ENCODE data around the gene LGR5.
A peak's percentile ranks its signal among the peaks of the same experiment; 100 is the strongest.
"Not testable (repeated sequence)": the region's sequence is repeated elsewhere in the genome, so short reads cannot be mapped to it uniquely, and the experiment has no call there.

The LGR5 gene

DNA sequence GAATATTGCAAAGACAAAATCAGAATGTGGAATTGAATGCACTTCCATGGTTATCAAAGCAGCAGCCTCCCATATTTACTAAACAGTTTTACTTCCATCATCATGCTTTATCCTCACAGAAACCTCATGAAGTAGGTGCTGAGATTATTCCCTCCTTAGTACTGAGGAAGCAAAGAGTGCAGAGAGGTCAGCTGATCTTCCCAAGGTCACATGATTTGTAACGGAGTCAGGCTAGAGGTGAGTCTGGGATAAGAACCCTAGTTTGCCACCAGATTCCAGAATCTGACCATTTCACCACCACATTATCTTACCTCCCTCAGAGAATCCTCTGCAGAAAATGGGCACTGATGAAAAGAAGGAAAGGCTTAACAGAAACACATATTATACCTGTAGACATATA is 102.0 kb downstream of the LGR5 start:
- no peak overlapping the region for H3K4me3 Mint-ChIP-seq
- ATAC-seq: no peak
- H3K27me3 Mint-ChIP-seq: no peaks in the 10 kb centered on the region
- no peaks in the 10 kb centered on the region for H3K9me3 Mint-ChIP-seq
- peaks cover 4% of the 10 kb centered on the region for H3K4me1 Mint-ChIP-seq
- DNase-seq: no peak
- H3K27ac Mint-ChIP-seq: no peak overlapping the region

DNA sequence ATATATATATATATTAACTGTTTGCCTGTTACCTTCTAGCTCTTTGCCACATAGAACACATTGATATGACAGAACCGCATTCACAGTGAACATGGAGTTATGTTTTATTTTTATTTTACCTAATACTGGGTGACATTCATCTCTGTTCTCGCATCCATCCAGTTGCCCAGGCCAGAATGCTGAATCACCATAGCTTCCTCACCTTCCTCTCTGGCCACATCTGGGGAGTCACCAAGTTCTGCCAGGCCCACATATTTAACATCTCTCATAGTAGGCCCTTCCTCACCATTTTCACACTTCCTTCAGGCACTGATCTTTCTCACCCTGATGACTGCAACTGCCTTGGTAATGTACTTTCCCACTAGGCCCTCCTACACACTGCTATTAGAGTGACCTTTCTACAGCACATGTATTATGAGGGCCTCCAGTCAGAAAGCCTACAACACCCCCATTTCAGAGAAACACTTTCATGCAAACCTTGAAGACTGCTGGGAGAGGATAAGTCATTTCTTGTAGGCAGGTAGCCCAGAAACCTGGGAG is 106.8 kb downstream of the LGR5 start:
- DNase-seq (no peak), ATAC-seq (peak; percentile 80)
- no peaks in the 10 kb centered on the region for H3K9me3 Mint-ChIP-seq
- H3K27me3 Mint-ChIP-seq: no peaks in the 10 kb centered on the region
- no peak overlapping the region for H3K27ac Mint-ChIP-seq
- peaks cover 5% of the 10 kb centered on the region for H3K4me1 Mint-ChIP-seq
- no peak overlapping the region for H3K4me3 Mint-ChIP-seq

DNA sequence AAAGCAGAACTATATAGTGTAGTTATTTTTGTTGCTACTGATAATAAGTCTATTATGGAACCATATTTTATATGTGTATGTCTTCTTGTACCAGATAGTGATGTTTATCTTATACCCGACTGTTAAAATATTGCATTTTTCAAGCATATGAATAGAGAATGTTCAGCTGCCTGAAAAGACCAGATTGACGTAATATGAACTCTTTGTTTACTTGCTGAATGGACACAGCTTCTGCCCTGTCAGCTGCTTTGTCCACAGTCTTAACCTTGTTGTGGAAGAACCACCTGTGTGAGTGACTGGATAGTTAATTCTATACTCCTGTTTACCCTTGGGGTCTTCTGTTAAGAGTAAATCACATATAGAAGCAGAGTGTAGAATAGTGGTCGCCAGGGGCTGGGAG is 109.3 kb downstream of the LGR5 start:
- Mint-ChIP-seq H3K27me3 (no peaks in the 10 kb centered on the region), H3K27ac (no peak overlapping the region), H3K4me3 (no peak overlapping the region), H3K9me3 (no peaks in the 10 kb centered on the region), H3K4me1 (peaks cover 5% of the 10 kb centered on the region)
- no peak for ATAC-seq
- no peak for DNase-seq

DNA sequence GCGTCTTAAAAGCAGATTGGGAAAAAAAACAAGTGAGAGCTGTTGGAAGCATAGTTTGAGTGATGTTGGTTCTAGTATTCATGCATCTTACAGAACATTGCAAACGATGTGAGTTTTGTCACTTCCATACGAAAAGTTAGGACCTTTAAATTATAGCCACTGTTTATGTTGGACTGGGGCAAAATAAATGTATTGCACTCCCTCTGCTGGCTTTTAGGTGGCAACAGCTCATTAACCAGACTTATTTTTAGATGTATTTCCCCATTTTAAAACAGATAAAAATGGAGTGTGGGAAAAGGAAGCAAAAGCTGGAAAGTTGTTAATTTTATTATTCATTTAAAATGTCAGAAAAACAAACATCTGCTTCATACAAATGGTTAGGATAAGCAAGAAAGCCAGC is 111.9 kb downstream of the LGR5 start:
- no peak for ATAC-seq
- no peaks in the 10 kb centered on the region for H3K9me3 Mint-ChIP-seq
- no peaks in the 10 kb centered on the region for H3K27me3 Mint-ChIP-seq
- DNase-seq: no peak
- H3K27ac Mint-ChIP-seq: no peak overlapping the region
- H3K4me3 Mint-ChIP-seq: no peak overlapping the region
- peaks cover 2% of the 10 kb centered on the region for H3K4me1 Mint-ChIP-seq

DNA sequence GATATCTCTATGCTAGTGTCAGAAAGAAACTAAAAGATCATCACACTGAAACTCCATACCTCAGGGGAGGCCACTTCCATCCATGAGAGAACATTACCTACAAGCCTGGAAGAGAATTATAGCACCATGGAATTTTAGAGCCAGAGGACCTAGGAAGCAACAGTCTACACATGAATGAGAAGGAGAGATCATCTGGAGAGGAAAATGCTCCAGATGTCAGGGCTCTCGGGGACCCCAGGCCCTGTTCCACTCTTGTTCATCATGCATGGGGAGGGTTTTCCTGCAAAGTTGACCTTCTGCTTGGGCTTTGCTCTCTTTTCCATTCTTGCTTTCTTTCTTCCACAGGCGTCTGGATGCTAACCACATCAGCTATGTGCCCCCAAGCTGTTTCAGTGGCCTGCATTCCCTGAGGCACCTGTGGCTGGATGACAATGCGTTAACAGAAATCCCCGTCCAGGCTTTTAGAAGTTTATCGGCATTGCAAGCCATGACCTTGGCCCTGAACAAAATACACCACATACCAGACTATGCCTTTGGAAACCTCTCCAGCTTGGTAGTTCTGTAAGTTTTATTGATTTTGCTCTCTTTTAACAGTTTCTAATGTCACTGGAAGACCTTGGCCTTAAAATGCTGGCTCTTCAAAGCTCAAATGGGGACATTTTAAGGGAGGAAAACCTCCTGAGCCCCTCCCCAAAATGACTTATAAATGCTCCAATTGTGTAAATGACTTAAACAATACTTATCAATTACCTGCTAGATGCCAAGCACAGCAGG is 113.3 kb downstream of the LGR5 start:
- Mint-ChIP-seq H3K4me1 (no peaks in the 10 kb centered on the region), H3K9me3 (no peaks in the 10 kb centered on the region), H3K27ac (no peak overlapping the region), H3K27me3 (no peaks in the 10 kb centered on the region), H3K4me3 (no peak overlapping the region)
- DNase-seq: no peak
- ATAC-seq: no peak

DNA sequence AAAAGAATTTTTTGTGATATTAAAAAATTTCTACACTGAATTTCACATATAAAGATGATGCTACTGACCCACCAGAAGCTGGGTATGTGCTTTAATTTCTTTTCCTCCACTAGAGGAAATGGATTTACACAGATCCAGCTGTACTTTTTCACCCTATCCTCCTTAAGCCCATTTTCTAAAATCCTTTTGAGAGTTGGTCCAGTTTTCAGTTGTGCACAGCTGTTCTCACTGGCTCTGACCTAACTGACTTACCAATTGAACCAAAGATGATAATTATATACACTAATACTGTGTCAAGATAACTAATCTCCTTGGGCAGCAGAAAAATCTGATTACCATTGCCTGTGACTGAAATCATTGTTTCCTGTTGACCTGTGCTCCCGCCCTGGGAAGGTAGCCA is 115.6 kb downstream of the LGR5 start:
- DNase-seq: no peak
- Mint-ChIP-seq H3K9me3 (no peaks in the 10 kb centered on the region), H3K27ac (no peak overlapping the region), H3K4me1 (no peaks in the 10 kb centered on the region), H3K4me3 (no peak overlapping the region), H3K27me3 (no peaks in the 10 kb centered on the region)
- ATAC-seq: no peak

DNA sequence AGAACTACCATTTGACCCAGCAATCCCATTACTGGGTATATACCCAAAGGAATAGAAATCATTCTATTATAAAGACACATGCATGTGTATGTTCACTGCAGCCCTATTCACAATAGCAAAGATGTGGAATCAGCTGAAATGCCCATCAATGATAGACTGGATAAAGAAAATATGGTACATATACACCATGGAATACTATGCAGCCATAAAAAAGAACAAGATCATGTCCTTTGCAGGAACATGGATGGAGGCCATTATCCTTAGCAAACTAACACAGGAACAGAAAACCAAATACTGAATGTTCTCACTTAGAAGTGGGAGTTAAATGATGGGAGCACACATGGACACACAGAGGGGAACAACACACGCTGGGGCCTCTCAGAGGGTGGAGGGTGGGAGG is 116.2 kb downstream of the LGR5 start:
- not testable (repeated sequence) for DNase-seq, H3K27me3 Mint-ChIP-seq, H3K4me3 Mint-ChIP-seq, H3K27ac Mint-ChIP-seq, H3K9me3 Mint-ChIP-seq, ATAC-seq, H3K4me1 Mint-ChIP-seq

DNA sequence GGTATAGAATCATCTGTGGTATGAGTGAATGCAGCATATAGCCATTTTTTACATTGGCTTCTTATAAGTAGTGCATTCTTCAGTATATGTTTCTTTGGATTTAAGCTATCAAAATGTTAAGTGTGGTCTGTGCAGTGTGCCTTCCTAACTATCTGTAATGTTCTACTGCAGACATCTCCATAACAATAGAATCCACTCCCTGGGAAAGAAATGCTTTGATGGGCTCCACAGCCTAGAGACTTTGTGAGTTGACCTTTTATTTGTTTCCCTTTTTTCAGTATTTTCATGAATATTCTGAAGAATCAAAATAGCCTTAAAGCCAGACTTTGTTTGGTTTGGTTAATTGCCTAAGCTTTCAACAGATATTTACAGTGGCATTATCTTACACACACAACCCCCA is 116.8 kb downstream of the LGR5 start:
- ATAC-seq: no peak
- Mint-ChIP-seq H3K9me3 (no peaks in the 10 kb centered on the region), H3K27me3 (no peaks in the 10 kb centered on the region), H3K4me3 (no peak overlapping the region), H3K4me1 (no peaks in the 10 kb centered on the region), H3K27ac (no peak overlapping the region)
- no peak for DNase-seq

DNA sequence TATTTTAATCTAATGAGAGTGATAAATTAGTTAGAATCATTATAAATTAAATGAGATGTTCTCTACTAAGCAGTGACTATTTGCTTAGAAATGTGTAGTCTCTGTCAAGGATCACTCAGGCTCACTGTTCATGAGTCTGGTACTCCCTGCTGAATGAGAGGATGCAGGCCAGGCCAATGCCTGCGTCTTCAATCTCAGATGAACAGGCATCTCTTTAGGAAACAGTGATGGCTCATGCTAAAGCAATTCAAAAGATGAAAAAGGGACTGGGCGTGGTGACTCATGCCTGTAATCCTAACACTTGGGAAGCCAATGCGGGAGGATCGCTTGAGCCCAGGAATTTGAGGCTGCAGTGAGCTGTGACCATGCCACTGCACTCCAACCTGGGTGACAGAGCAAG is 117.3 kb downstream of the LGR5 start:
- DNase-seq (no peak), ATAC-seq (no peak)
- no peaks in the 10 kb centered on the region for H3K4me1 Mint-ChIP-seq
- no peaks in the 10 kb centered on the region for H3K27me3 Mint-ChIP-seq
- no peak overlapping the region for H3K27ac Mint-ChIP-seq
- H3K9me3 Mint-ChIP-seq: no peaks in the 10 kb centered on the region
- no peak overlapping the region for H3K4me3 Mint-ChIP-seq

DNA sequence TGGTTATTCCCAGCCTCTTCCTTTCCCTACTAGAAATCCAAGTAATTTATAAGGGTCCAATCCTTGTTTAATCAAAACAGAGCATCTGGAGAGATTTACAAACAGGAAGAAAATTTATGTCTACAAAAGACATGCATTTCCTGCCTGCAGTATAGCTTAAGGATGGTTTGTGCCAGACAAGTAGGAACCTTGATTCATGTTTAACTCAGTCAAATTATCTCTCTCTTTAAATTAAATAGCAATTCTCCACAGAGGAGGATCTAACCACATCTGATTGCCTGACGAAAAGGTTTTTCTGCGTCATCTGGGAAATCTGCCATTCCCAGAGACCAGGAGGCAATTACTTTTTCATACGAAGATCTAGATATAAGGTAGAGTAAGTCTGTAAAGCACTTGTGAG is 118.8 kb downstream of the LGR5 start:
- Mint-ChIP-seq H3K4me1 (no peaks in the 10 kb centered on the region), H3K27ac (no peak overlapping the region), H3K9me3 (no peaks in the 10 kb centered on the region), H3K27me3 (no peaks in the 10 kb centered on the region), H3K4me3 (no peak overlapping the region)
- ATAC-seq: no peak
- DNase-seq: no peak

DNA sequence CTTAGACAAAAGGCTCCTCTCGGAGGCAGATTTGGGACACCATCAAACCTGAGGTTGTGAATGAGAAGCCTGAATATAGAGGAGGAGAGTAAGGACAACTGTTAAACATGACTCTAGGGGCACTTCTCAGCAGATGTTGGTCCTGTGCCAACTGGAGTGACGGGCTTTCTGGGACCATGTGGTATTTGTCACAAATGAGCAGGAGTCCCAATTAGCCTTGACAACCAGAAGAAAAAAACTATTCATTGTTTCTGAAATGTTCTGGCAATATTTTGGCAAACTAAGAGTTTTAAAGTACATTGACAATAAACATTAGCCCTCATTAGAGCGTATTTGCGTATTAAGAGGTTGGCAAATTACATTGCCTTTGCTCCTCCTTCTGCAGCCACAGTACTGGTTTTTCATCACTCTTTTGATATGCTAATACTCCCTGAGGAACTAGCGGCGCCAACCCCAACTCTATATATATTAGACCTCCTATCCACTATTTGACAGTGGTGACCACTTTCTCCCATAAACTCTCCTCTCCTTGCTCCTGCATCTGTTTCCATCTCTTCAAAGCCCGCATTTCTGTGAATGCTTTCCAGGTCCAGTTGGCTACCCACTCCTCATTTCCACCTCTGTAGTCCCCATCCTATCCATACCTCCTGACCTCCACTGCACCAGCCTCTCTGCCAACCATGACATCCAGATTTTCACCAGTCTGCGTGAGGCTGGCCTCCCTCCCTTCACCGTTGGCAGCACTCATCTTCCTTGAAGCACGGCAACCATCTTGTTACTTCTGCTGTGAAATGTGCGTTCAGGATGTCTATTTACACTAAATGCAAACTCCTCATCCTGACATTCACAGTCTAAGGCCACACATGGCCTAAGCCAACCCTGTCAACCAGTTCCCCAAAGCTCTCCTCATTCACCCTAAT is 123.3 kb downstream of the LGR5 start:
- Mint-ChIP-seq H3K27me3 (peaks cover 6% of the 10 kb centered on the region), H3K27ac (no peak overlapping the region), H3K4me1 (no peaks in the 10 kb centered on the region), H3K4me3 (no peak overlapping the region), H3K9me3 (no peaks in the 10 kb centered on the region)
- ATAC-seq (no peak), DNase-seq (no peak)

DNA sequence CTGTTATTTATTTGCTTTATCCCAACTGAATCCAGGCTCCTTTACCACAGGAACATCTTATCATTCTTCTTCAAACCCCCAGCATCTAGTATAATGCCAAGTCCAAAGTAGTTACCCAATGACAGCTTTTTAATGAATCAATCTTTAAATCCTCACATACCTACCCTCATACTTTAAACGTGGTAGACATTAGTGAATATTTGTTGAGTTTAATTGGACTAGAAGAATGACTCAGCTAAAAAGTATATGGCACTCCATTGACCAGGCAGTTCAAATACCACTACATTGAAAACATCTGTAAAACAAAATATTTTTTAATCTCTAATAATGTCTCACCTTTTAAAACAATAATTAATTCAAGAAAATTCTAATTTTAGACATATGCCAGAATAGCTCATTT is 125.9 kb downstream of the LGR5 start:
- Mint-ChIP-seq H3K27me3 (peaks cover 14% of the 10 kb centered on the region), H3K4me3 (no peak overlapping the region), H3K27ac (no peak overlapping the region), H3K4me1 (no peaks in the 10 kb centered on the region), H3K9me3 (no peaks in the 10 kb centered on the region)
- ATAC-seq (no peak), DNase-seq (no peak)

DNA sequence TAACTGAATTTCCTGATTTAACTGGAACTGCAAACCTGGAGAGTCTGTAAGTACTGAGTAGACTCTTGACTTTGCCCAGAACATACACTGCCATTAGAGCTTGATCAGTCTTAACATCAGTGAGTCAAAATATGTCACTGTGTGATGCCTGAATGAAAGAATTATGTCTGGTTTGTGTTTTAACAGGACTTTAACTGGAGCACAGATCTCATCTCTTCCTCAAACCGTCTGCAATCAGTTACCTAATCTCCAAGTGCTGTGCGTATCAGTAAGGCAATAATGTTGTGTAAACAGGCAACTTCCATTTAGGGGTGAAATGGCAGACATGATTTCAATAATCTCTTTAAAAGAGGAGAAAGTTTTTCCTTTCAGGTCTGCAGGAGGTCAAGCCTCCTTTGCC is 127.1 kb downstream of the LGR5 start:
- ATAC-seq (no peak), DNase-seq (no peak)
- Mint-ChIP-seq H3K27ac (no peak overlapping the region), H3K27me3 (peaks cover 14% of the 10 kb centered on the region), H3K4me1 (no peaks in the 10 kb centered on the region), H3K9me3 (no peaks in the 10 kb centered on the region), H3K4me3 (no peak overlapping the region)

DNA sequence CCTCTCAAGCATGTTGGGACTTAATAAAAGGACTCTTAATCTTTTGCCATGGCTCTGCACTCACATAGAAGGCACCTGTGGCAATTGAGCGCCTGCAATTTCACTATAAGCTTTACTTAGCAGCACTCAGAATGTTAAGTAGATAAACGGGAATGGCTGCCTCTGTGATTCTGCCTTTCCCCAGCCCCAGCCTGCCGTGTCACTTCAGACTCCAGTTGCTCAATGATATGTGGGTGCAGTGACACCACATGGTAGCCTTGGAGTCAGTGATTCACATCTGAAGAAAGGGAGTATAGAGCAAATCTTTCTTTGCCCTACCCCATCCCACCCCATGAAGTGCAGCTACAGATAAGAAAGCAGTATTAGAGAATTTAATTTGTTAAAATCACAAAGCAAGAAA is 127.9 kb downstream of the LGR5 start:
- H3K27me3 Mint-ChIP-seq: peaks cover 14% of the 10 kb centered on the region
- DNase-seq (no peak), ATAC-seq (no peak)
- no peaks in the 10 kb centered on the region for H3K4me1 Mint-ChIP-seq
- no peaks in the 10 kb centered on the region for H3K9me3 Mint-ChIP-seq
- no peak overlapping the region for H3K4me3 Mint-ChIP-seq
- no peak overlapping the region for H3K27ac Mint-ChIP-seq

DNA sequence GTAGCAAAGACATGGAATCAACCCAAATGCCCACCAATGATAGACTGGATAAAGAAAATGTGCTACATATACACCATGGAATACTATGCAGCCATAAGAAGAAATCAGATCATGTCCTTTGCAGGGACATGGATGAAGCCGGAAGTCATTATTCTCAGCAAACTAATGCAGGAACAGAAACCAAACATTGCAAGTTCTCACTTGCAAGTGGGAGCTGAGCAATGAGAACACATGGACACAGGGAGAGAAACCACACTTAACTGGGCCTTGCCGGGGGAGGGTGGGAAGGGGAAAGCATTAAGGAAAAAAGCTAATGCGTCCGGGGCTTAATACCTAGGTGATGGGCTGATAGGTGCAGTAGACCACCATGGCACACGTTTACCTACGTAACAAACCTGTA is 130.3 kb downstream of the LGR5 start:
- DNase-seq, H3K4me3 Mint-ChIP-seq, H3K4me1 Mint-ChIP-seq, H3K27ac Mint-ChIP-seq, ATAC-seq, H3K9me3 Mint-ChIP-seq: not testable (repeated sequence)
- peaks cover 19% of the 10 kb centered on the region for H3K27me3 Mint-ChIP-seq

DNA sequence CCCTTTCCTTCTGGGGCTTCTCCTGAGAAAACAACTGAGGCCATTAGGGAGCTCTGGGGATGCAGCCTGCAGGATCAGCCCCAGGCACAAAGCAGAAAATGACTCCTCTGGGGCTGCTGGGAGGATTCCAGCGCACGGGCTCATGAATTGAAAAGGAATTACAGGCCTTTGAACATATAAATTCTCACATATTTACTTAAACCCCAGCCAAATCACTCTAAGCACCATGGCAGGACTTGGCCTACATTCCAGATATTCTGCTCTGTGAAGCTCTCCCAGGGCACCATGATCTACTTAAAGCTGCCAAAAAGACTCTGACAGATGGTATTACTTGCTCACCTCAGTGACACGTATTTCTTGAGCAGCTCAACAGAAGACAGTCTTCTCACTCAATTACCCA is 136.9 kb downstream of the LGR5 start:
- H3K27ac Mint-ChIP-seq: no peak overlapping the region
- H3K4me1 Mint-ChIP-seq: no peaks in the 10 kb centered on the region
- peaks cover 5% of the 10 kb centered on the region for H3K27me3 Mint-ChIP-seq
- no peaks in the 10 kb centered on the region for H3K9me3 Mint-ChIP-seq
- DNase-seq (no peak), ATAC-seq (no peak)
- H3K4me3 Mint-ChIP-seq: no peak overlapping the region
